Astrocyte (in vitro differentiated cells and primary cell): ENCODE data around the gene BICD1.

Source experiments
- CTCF ChIP-seq: IDR thresholded peaks from 2 replicates; pipeline ENCODE4 v1.5.1; 2011; ENCODE audit warnings: low read depth, mild to moderate bottlenecking, inconsistent platforms, low read length, moderate library complexity; ENCODE audit not compliant: insufficient read depth
- EZH2 ChIP-seq: IDR thresholded peaks from 2 replicates; pipeline ENCODE4 v1.6.1; 2012; ENCODE audit warnings: mild to moderate bottlenecking, low read length, inconsistent platforms; ENCODE audit not compliant: insufficient read depth

GRCh38 chr12:32296567-32296966 is 189.9 kb downstream of the BICD1 start:
- TF ChIP-seq CTCF (no peak), EZH2 (no peak)
